Measurements from ENCODE around the gene FSTL4. TPM values are rescaled to one million over a fixed set of nuclear protein-coding genes. Genes with fewer than 3 reads are reported as not detected.

Gene FSTL4
- total RNA-seq, 1 experiment from 2014 or later, result not detected

DNA sequence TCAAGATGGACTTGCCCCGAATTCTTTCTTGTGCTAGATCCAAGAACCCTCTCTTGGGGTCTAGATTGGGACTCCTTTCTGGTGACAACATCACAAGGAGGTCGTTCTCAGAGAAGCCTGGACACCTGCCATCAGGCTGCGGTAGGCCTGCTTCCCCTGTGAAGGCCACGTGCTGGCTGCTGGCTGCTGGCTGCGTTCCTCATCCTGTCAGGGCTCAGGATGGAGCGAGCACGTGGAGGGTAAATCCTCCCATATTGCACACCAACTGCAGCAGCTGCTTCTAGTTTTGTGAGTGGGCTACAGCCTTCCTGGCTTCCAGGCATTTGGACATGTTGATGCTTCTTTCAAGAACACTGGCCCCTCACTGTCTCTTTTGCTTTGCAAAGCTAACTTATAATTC lies 464.9 kb downstream of the FSTL4 start:
- ChIA-PET POLR2A (ENCODE audit: unreplicated experiment) (no interaction called here), CTCF (interaction anchor here (0.6 kb wide), 1 partner anchor 67 kb away, joined by 3 read pairs; no protein-coding TSS in a partner anchor)
- no peak for DNase-seq
- Histone ChIP-seq H3K9me2 (ENCODE audit: insufficient read depth) (no peaks in the 10 kb centered on the region), H4K20me1 (ENCODE audit: insufficient read depth) (no peaks in the 10 kb centered on the region), H3F3A (ENCODE audit: insufficient read depth, low read depth) (no peaks in the 10 kb centered on the region), H3K27ac (no peak overlapping the region), H2AFZ (no peak overlapping the region), H3K4me2 (no peak overlapping the region), H3K36me3 (ENCODE audit: low read depth) (no peaks in the 10 kb centered on the region), H3K9me3 (ENCODE audit: insufficient read depth, low read depth) (no peaks in the 10 kb centered on the region), H3K27me3 (ENCODE audit: insufficient read depth, low read depth) (no peaks in the 10 kb centered on the region), H3K79me2 (ENCODE audit: low read depth) (no peaks in the 10 kb centered on the region), H3K4me3 (no peak overlapping the region), H3K4me1 (replicated peaks; ENCODE audit: insufficient read depth) (no peaks in the 10 kb centered on the region)
- BruUV-seq (replicated peaks), result no TSS peak
- intact Hi-C loops (cut with micrococcal nuclease; ENCODE audit: unreplicated experiment), result no loop called here
- no peak for TF ChIP-seq EZH2 (IDR thresholded peaks at IDR 0.05; ENCODE audit: low read depth)
- TF ChIP-seq, protein P1, sequence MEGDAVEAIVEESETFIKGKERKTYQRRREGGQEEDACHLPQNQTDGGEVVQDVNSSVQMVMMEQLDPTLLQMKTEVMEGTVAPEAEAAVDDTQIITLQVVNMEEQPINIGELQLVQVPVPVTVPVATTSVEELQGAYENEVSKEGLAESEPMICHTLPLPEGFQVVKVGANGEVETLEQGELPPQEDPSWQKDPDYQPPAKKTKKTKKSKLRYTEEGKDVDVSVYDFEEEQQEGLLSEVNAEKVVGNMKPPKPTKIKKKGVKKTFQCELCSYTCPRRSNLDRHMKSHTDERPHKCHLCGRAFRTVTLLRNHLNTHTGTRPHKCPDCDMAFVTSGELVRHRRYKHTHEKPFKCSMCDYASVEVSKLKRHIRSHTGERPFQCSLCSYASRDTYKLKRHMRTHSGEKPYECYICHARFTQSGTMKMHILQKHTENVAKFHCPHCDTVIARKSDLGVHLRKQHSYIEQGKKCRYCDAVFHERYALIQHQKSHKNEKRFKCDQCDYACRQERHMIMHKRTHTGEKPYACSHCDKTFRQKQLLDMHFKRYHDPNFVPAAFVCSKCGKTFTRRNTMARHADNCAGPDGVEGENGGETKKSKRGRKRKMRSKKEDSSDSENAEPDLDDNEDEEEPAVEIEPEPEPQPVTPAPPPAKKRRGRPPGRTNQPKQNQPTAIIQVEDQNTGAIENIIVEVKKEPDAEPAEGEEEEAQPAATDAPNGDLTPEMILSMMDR (conservative IDR thresholded peaks at IDR 0.05), result no peak

Small RNA genes lying within 50 kb of the gene (microRNA-seq; reads per million reads assigned to microRNA genes)
- not detected for gene MIR1289-2 (ENCODE audit: borderline number of aligned reads, borderline replicate concordance)
